ENCODE measurements around the gene CNTN4.
A peak's percentile ranks its signal among the peaks of the same experiment; 100 is the strongest.

The CNTN4 gene

GRCh38 chr3:2441558-2441957 is 342.9 kb downstream of the CNTN4 start:
- DNase-seq = no peak

- DNase-seq = no peak
Observed at GRCh38 chr3:2446146-2446545, 347.5 kb downstream of the CNTN4 start.

GRCh38 chr3:2452249-2452648 is 353.6 kb downstream of the CNTN4 start:
- DNase-seq = no peak

- DNase-seq = no peak
Observed at GRCh38 chr3:2454865-2455264, 356.2 kb downstream of the CNTN4 start.

- no peak for DNase-seq
Observed at GRCh38 chr3:2456788-2457187, 358.1 kb downstream of the CNTN4 start.

GRCh38 chr3:2458816-2459215 is 360.1 kb downstream of the CNTN4 start:
- no peak for DNase-seq

GRCh38 chr3:2465842-2466241 is 367.2 kb downstream of the CNTN4 start:
- no peak for DNase-seq

- DNase-seq = no peak
Observed at GRCh38 chr3:2468816-2469215, 370.1 kb downstream of the CNTN4 start.

- no peak for DNase-seq
Observed at GRCh38 chr3:2476996-2477395, 378.3 kb downstream of the CNTN4 start.

GRCh38 chr3:2477620-2478019 is 379.0 kb downstream of the CNTN4 start:
- no peak for DNase-seq

- no peak for DNase-seq
Observed at GRCh38 chr3:2484162-2485026, 385.7 kb downstream of the CNTN4 start.

- no peak for DNase-seq
Observed at GRCh38 chr3:2485027-2485375, 386.3 kb downstream of the CNTN4 start.

- DNase-seq = no peak
Observed at GRCh38 chr3:2495746-2496145, 397.1 kb downstream of the CNTN4 start.

- no peak for DNase-seq
Observed at GRCh38 chr3:2504912-2505311, 406.2 kb downstream of the CNTN4 start.

- no peak for DNase-seq
Observed at GRCh38 chr3:2506776-2507175, 408.1 kb downstream of the CNTN4 start.

GRCh38 chr3:2510591-2511145 is 412.0 kb downstream of the CNTN4 start:
- DNase-seq = no peak

- DNase-seq = peak; percentile 17
Observed at GRCh38 chr3:2511356-2511755, 412.7 kb downstream of the CNTN4 start.

- peak; percentile 18 for DNase-seq
Observed at GRCh38 chr3:2512881-2513280, 414.2 kb downstream of the CNTN4 start.

- no peak for DNase-seq
Observed at GRCh38 chr3:2513986-2514385, 415.3 kb downstream of the CNTN4 start.

- no peak for DNase-seq
Observed at GRCh38 chr3:2516762-2517441, 418.2 kb downstream of the CNTN4 start.

GRCh38 chr3:2517500-2518172 is 419.0 kb downstream of the CNTN4 start:
- DNase-seq = no peak

- DNase-seq = no peak
Observed at GRCh38 chr3:2523281-2523836, 424.7 kb downstream of the CNTN4 start.

GRCh38 chr3:2525968-2526367 is 427.3 kb downstream of the CNTN4 start:
- DNase-seq = no peak
